H9 (cell line): Measurements from ENCODE around the gene TSSK6. TPM values are rescaled to one million over a fixed set of nuclear protein-coding genes. Genes with fewer than 3 reads are reported as not detected.

ENCODE experiments used
- DNase-seq: peaks from one replicate; pipeline ENCODE4 v3.0.0-alpha.2; 2017
- H2AFZ ChIP-seq: one replicate; pipeline ENCODE4 v1.6.1; 2013; ENCODE audit warnings: mild to moderate bottlenecking, low read length, control low read depth, moderate library complexity
- H2AK5ac ChIP-seq: 2 replicates; pipeline ENCODE4 v1.6.1; 2013; ENCODE audit warnings: low read length, control low read depth, mixed read lengths; ENCODE audit not compliant: insufficient read length
- H2BK120ac ChIP-seq: one replicate; pipeline ENCODE4 v1.6.1; 2013; ENCODE audit warnings: low read depth, mild to moderate bottlenecking, low read length, control low read depth, inconsistent platforms; ENCODE audit not compliant: poor library complexity, severe bottlenecking
- H2BK12ac ChIP-seq: 2 replicates; pipeline ENCODE4 v1.6.1; 2013; ENCODE audit warnings: low read length, control low read depth, mixed read lengths, low read depth; ENCODE audit not compliant: insufficient read length
- H2BK15ac ChIP-seq: 2 replicates; pipeline ENCODE4 v1.6.1; 2013; ENCODE audit warnings: low read depth, low read length, control low read depth
- H2BK20ac ChIP-seq: one replicate; pipeline ENCODE4 v1.6.1; 2013; ENCODE audit warnings: low read depth, mild to moderate bottlenecking, low read length, control low read depth, inconsistent platforms; ENCODE audit not compliant: poor library complexity, severe bottlenecking
- H2BK5ac ChIP-seq: 2 replicates; pipeline ENCODE4 v1.6.1; 2013; ENCODE audit warnings: low read length, control low read depth, mixed read lengths; ENCODE audit not compliant: insufficient read length
- H3K14ac ChIP-seq: 2 replicates; pipeline ENCODE4 v1.6.1; 2013; ENCODE audit warnings: low read length, control low read depth; ENCODE audit not compliant: insufficient read depth
- H3K18ac ChIP-seq: 2 replicates; pipeline ENCODE4 v1.6.1; 2013; ENCODE audit warnings: low read depth, mild to moderate bottlenecking, mixed read lengths, low read length, control low read depth; ENCODE audit not compliant: insufficient read length
- H3K23ac ChIP-seq: 2 replicates; pipeline ENCODE4 v1.6.1; 2013; ENCODE audit warnings: low read length, control low read depth, mixed read lengths, low read depth; ENCODE audit not compliant: insufficient read length
- H3K23me2 ChIP-seq: 2 replicates; pipeline ENCODE4 v1.6.1; 2013; ENCODE audit warnings: low read depth, mild to moderate bottlenecking, mixed read lengths, low read length, control low read depth; ENCODE audit not compliant: insufficient read length, poor library complexity, severe bottlenecking
- H3K27ac ChIP-seq: 2 replicates; pipeline ENCODE4 v1.5.1; 2013; ENCODE audit warnings: low read length, control low read depth, mixed read lengths, low read depth; ENCODE audit not compliant: insufficient read length
- H3K27me3 ChIP-seq: 2 replicates; pipeline ENCODE4 v1.6.1; 2013; ENCODE audit warnings: low read length, control low read depth, inconsistent platforms; ENCODE audit not compliant: insufficient read depth
- H3K4ac ChIP-seq: 2 replicates; pipeline ENCODE4 v1.6.1; 2013; ENCODE audit warnings: low read depth, mild to moderate bottlenecking, control low read depth, inconsistent platforms, low read length, moderate library complexity
- H3K4me1 ChIP-seq: 2 replicates; pipeline ENCODE4 v1.6.1; 2013; ENCODE audit warnings: low read length, control low read depth, inconsistent platforms; ENCODE audit not compliant: insufficient read depth
- H3K4me2 ChIP-seq: 2 replicates; pipeline ENCODE4 v1.6.1; 2013; ENCODE audit warnings: low read length, control low read depth, mixed read lengths; ENCODE audit not compliant: insufficient read length, insufficient read depth
- H3K56ac ChIP-seq: 2 replicates; pipeline ENCODE4 v1.6.1; 2013; ENCODE audit warnings: low read depth, mild to moderate bottlenecking, mixed read lengths, low read length, control low read depth; ENCODE audit not compliant: insufficient read length
- H3K79me1 ChIP-seq: 2 replicates; pipeline ENCODE4 v1.6.1; 2013; ENCODE audit warnings: low read depth, mild to moderate bottlenecking, moderate library complexity, low read length, control low read depth, inconsistent platforms; ENCODE audit not compliant: insufficient read depth, poor library complexity, severe bottlenecking
- H3K79me2 ChIP-seq: 2 replicates; pipeline ENCODE4 v1.6.1; 2013; ENCODE audit warnings: low read length, control low read depth, inconsistent platforms; ENCODE audit not compliant: insufficient read depth
- H3K9ac ChIP-seq: 2 replicates; pipeline ENCODE4 v1.6.1; 2013; ENCODE audit warnings: low read length, control low read depth, mixed read lengths; ENCODE audit not compliant: insufficient read length; ENCODE audit errors: extremely low read depth
- H3K9me3 ChIP-seq: one replicate; pipeline ENCODE4 v1.6.1; 2013; ENCODE audit warnings: low read depth, low read length, inconsistent platforms; ENCODE audit not compliant: control insufficient read depth
- H3T11ph ChIP-seq: one replicate; pipeline ENCODE4 v1.6.1; 2013; ENCODE audit warnings: mild to moderate bottlenecking, low read length, control low read depth, inconsistent platforms
- H4K20me1 ChIP-seq: one replicate; pipeline ENCODE4 v1.6.1; 2013; ENCODE audit not compliant: control insufficient read depth, insufficient read length, insufficient read depth
- H4K5ac ChIP-seq: 2 replicates; pipeline ENCODE4 v1.6.1; 2013; ENCODE audit warnings: low read depth, mild to moderate bottlenecking, mixed read lengths, low read length, control low read depth; ENCODE audit not compliant: insufficient read length
- H4K8ac ChIP-seq: replicated peaks from 2 replicates; pipeline ENCODE4 v1.6.1; 2013; ENCODE audit warnings: low read length, control low read depth, mixed read lengths, low read depth; ENCODE audit not compliant: insufficient read length
- H4K91ac ChIP-seq: 2 replicates; pipeline ENCODE4 v1.6.1; 2013; ENCODE audit warnings: low read depth, mild to moderate bottlenecking, moderate library complexity, mixed read lengths, low read length, control low read depth; ENCODE audit not compliant: insufficient read length
- H3K27ac Mint-ChIP-seq, 3 experiments: 2 replicates in 2 of 3; 3 replicates in 1 of 3; pipeline ENCODE4 v1.8.0; 2020 to 2021; ENCODE audit warnings: mixed read lengths in 3 of 3, mild to moderate bottlenecking in 1 of 3, moderate library complexity in 1 of 3
- H3K27me3 Mint-ChIP-seq: 2 replicates; pipeline ENCODE4 v1.8.0; 2021; ENCODE audit warnings: low read depth, mild to moderate bottlenecking, moderate library complexity, mixed read lengths
- H3K36me3 Mint-ChIP-seq, 3 experiments: 2 replicates in 2 of 3; 3 replicates in 1 of 3; pipeline ENCODE4 v1.8.0; 2020 to 2021; ENCODE audit warnings: low read depth in 3 of 3, mixed read lengths in 3 of 3; ENCODE audit not compliant: insufficient read depth in 1 of 3
- H3K4me1 Mint-ChIP-seq, 2 experiments: 2 replicates each; pipeline ENCODE4 v1.8.0; 2020; ENCODE audit warnings: mixed read lengths in 2 of 2
- H3K4me3 Mint-ChIP-seq, 2 experiments: 2 replicates in 1 of 2; 3 replicates in 1 of 2; pipeline ENCODE4 v1.8.0; 2020 to 2021; ENCODE audit warnings: mild to moderate bottlenecking in 2 of 2, mixed read lengths in 2 of 2, moderate library complexity in 1 of 2
- H3K9me3 Mint-ChIP-seq, 2 experiments: 2 replicates in 1 of 2; 3 replicates in 1 of 2; pipeline ENCODE4 v1.8.0; 2020; ENCODE audit warnings: mild to moderate bottlenecking in 2 of 2, mixed read lengths in 2 of 2, moderate library complexity in 1 of 2
- WGBS: extraction: QIAGEN DNeasy Blood & Tissue Kit; methylation state at CpG from one replicate; pipeline ENCODE4 v1.1.7; 2013; ENCODE audit warnings: missing lambda C conversion rate, low lambda C conversion rate, mixed read lengths; ENCODE audit not compliant: insufficient read length; ENCODE audit errors: extremely low coverage; 5-methylcytosine and 5-hydroxymethylcytosine counted together
- total RNA-seq: library from RNA; stranded (reverse); gene quantifications from 2 replicates; pipeline ENCODE4 v1.2.1, GENCODE V29; 2021
- TF ChIP-seq, protein P1 (sequence below): fragments of 200-600 bp; sonication (generic); conservative IDR thresholded peaks from 3 replicates; pipeline ENCODE4 v1.8.0; 2021; ENCODE audit warnings: antibody characterized with exemption, mild to moderate bottlenecking

The TSSK6 gene
- total RNA-seq, 1 experiment from 2014 or later = 2.6 TPM

DNA sequence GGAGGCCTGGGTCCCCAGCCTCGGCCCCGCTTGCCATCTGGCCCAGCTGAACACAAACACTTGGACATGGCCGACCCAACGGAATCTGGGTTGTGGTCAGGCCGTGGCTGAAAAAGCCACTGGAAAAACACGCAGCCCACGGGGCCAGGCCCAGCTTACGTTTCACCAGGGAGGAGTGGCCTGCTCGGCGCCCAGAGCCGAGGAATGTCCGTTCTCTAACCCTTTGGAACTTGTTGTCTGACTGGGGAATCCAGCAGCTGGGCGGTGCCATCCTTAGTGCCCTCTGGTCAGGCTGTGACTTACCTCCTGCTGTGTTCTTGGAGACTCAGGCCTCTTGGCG is 36.5 kb upstream of the TSSK6 start:
- no CpG with 5 or more reads among the region's 14 CpGs for WGBS
- Histone ChIP-seq H4K5ac (no peak overlapping the region), H3K79me2 (no peaks in the 10 kb centered on the region), H3K4me2 (no peak overlapping the region), H3K56ac (no peak overlapping the region), H2AFZ (no peak overlapping the region), H3K23me2 (no peaks in the 10 kb centered on the region), H4K20me1 (no peaks in the 10 kb centered on the region), H2AK5ac (no peak overlapping the region), H2BK15ac (no peak overlapping the region), H3K79me1 (no peaks in the 10 kb centered on the region), H2BK20ac (no peak overlapping the region), H3K14ac (no peak overlapping the region), H3K18ac (no peak overlapping the region), H3K4ac (no peak overlapping the region), H3K27ac (no peak overlapping the region), H3K9me3 (no peaks in the 10 kb centered on the region), H2BK5ac (no peak overlapping the region), H3K4me1 (no peaks in the 10 kb centered on the region), H3K27me3 (no peaks in the 10 kb centered on the region), H2BK120ac (no peak overlapping the region), H3T11ph (no peak overlapping the region), H3K23ac (no peak overlapping the region), H4K91ac (no peak overlapping the region), H4K8ac (no peak overlapping the region), H3K9ac (no peak overlapping the region), H2BK12ac (no peak overlapping the region)
- TF ChIP-seq, protein P1, sequence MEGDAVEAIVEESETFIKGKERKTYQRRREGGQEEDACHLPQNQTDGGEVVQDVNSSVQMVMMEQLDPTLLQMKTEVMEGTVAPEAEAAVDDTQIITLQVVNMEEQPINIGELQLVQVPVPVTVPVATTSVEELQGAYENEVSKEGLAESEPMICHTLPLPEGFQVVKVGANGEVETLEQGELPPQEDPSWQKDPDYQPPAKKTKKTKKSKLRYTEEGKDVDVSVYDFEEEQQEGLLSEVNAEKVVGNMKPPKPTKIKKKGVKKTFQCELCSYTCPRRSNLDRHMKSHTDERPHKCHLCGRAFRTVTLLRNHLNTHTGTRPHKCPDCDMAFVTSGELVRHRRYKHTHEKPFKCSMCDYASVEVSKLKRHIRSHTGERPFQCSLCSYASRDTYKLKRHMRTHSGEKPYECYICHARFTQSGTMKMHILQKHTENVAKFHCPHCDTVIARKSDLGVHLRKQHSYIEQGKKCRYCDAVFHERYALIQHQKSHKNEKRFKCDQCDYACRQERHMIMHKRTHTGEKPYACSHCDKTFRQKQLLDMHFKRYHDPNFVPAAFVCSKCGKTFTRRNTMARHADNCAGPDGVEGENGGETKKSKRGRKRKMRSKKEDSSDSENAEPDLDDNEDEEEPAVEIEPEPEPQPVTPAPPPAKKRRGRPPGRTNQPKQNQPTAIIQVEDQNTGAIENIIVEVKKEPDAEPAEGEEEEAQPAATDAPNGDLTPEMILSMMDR = no peak
- Mint-ChIP-seq H3K27ac (no peak overlapping the region), H3K27me3 (peaks cover 7% of the 10 kb centered on the region), H3K4me3 (no peak overlapping the region), H3K9me3 (no peaks in the 10 kb centered on the region; a peak in 1 of 5 replicates), H3K36me3 (no peaks in the 10 kb centered on the region; a peak in 1 of 7 replicates), H3K4me1 (peaks cover 0 to 8% of the 10 kb centered on the region in 2 experiments; a peak in 2 of 4 replicates)
- no peak for DNase-seq
